Jurkat, Clone E6-1 (cell line): ENCODE data around the gene ANAPC16.
A peak's percentile ranks its signal among the peaks of the same experiment; 100 is the strongest.
"Not testable (repeated sequence)": the region's sequence is repeated elsewhere in the genome, so short reads cannot be mapped to it uniquely, and the experiment has no call there.

ENCODE experiments used
- DNase-seq: peaks from one replicate; pipeline ENCODE4 v3.0.0-alpha.2; 2011; ENCODE audit warnings: low read depth, low spot score
- H3K4me3 ChIP-seq: 2 replicates; pipeline ENCODE4 v1.5.1; 2011; ENCODE audit warnings: mild to moderate bottlenecking, low read length, control low read depth, moderate library complexity

ANAPC16 gene

DNA sequence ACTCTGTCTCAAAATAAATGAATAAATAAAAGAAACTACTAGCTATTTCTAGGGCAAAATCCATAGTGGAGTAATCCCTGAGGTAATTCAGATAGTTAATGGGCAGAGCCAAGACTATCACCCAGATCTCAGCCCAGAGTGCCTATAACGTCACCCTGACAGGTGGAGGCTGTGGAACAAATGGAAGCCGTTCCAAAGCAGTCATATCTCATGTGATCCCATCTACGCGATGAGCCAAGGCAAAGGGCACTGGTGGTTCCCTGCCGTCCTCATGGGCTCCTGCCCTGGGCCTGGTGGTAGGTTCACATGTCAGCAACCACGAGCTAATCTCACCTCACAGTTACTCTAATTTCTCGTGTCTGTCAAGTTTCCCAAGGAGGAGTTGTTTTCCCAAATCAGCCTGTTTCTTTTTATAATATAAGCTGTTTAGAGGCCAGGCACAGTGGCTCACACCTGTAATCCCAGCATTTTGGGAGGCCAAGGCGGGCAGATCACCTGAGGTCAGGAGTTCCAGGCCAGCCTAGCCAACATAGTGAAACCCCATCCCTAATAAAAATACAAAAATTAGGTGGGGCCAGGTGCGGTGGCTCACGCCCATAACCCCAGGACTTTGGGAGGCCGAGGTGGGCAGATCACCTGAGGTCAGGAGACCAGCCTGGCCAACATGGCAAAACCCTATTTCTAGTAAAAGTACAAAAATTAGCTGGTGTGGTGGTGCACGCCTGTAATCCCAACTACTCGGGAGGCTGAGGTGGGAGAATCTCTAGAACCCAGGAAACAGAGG lies 22.8 kb downstream of the ANAPC16 start:
- DNase-seq = no peak
- no peak overlapping the region for H3K4me3 ChIP-seq

DNA sequence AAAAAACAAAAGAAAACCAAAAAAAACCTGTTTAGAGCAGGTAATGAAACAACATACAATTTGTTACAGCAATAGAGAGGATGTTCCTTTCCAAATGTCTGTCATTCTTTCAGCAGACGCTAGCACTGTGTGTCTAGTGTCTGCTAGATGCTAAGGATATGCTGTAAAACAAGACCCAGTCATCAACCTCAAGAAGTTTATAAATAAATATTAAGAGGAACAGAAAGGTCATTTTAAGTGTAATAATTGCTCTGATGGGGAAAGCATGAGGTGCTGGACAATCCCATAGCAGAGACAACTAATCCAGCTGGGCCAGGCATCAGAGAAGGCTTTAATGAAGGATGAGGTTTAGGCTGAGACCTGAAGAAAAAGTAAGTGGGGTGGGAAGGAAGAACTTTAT lies 23.6 kb downstream of the ANAPC16 start:
- DNase-seq = no peak
- no peak overlapping the region for H3K4me3 ChIP-seq

DNA sequence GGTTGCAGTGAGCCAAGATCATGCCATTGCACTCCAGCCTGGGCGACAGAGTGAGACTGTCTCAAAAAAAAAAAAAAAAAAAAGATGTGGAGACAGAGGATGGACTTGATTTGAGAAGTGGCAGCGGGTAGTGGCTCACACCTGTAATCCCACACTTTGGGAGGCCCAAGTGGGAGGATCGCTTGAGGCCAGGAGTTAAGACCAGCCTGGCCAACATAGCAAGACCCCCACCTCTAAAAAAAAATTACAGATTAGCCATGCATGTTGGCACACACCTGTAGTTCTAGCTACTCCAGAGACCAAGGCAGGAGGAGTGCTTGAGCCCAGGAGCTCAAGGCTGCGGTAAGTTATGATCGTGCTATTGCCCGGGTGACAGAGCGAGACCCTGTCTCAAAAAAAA lies 24.6 kb downstream of the ANAPC16 start:
- DNase-seq = no peak
- H3K4me3 ChIP-seq = no peak overlapping the region

DNA sequence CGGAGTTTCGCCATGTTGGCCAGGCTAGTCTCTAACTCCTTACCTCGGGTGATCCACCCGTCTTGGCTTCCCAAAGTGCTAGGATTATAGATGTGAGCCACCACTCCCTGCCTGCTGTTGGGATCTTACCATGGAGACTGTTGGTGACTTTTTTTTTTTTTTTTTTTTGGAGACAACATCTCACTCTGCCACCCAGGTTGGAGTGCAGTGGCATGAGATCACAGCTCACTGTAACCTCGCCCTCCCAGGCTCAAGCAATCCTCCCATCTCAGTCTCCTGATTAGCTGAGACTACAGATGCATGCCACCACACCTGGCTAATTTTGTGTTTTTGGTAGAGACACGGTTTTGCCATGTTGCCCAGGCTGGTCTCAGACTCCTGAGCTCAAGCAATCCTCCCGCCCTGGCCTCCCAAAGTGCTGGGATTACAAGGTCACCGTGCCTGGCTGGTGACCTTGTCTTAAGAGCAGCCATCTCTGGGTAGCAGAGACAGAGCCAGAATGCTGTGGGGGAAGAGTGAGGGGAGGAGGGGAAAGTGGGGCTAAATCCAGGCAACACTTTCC lies 26.0 kb downstream of the ANAPC16 start:
- no peak overlapping the region for H3K4me3 ChIP-seq
- DNase-seq = no peak

DNA sequence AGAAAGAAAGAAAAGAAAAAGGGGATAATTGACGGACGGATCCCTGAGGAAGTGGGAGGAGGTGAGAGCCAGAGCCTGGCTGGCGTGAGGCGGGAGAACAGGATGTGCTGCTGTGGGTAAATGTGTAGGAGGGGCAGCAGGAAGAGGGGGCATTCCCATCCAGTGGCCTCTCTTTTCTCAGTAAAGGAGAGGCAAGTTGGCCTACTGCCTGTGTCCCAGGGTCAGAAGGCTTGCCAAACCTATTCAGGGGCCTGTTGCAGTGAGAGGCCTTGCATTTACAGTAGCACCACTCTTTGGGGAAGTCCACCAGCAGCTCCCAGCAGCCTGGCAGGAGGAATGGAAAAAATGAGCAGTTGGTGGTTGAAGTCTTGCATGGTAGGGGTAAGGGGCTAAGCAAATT lies 26.9 kb downstream of the ANAPC16 start:
- DNase-seq = no peak
- no peak overlapping the region for H3K4me3 ChIP-seq

DNA sequence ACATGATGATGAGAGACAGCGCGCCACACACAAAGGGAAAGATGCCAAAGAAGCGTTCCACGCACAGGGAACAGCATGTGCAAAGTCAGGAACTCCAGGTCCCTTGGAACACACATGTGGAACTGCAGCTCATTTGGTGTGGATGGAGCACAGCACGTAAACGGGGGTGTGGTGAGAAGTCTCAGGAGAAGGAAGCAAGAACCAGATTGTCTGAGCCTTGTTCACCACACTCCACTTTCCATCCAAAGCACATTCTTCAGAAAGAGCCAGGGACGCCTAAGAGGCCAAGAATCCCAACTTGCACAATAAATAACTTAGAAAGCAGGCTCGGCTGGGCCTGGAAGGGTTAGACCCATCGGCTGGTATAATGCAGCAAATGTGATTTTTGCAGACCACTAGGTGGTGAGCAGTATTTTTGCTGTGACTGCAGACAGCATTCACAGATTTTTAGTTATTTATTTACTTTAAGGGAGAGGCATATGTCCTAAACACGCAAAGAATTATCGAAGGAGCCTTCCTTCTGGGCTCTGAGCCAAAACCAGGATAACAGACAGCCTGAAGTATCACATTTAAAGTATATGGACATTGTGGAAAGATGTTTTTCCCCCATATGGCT lies 28.1 kb downstream of the ANAPC16 start:
- DNase-seq = peak; percentile 32
- no peak overlapping the region for H3K4me3 ChIP-seq

DNA sequence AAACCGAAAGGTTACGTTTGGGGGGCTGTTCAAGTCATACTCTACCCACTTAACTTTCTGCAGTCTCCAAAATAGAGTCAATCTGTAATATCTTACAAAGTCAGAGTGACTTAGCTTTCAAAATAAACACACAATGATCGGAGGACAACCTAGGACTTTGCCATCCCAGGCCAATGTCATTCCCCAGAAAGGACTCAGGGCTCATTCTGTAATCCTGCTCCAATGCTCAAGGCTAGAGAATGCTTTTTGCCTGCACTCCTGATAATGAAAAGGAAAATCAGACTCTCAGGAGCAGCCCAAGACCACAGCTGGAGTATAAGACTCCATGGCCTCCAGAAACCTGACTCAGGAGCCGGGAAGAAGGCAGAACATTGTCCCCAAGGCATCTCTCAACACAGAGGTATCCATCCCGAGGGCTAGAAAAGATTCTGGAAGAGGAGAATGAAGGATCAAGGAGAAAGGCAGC lies 28.8 kb downstream of the ANAPC16 start:
- no peak for DNase-seq
- no peak overlapping the region for H3K4me3 ChIP-seq

DNA sequence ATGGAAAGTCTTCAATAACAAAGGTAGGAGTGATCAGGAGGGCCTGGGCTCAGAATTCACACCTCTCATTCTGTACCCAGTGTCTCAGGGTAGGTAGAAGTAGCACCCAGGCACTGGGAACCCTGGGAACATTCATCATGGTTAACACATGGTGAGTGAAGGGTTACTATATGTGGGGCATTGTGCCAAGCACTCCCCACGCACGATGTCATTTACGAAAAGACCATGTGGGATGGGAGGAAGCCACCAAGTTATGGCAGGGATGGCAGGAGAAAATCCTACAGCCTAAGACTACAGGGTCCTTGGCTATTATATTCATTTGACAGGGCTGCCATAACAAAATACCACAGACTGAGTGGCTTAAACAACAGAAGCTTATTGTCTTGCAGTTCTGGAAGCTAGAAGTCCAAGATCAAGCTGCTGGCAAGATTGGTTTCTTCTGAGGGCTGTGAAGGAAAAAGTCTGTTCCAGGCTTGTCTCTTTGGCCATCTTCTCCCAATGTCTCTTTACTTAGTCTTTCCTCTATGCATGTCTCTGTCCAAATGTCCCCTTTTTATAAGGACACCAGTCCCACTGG lies 30.2 kb downstream of the ANAPC16 start:
- DNase-seq = no peak
- H3K4me3 ChIP-seq = no peak overlapping the region

DNA sequence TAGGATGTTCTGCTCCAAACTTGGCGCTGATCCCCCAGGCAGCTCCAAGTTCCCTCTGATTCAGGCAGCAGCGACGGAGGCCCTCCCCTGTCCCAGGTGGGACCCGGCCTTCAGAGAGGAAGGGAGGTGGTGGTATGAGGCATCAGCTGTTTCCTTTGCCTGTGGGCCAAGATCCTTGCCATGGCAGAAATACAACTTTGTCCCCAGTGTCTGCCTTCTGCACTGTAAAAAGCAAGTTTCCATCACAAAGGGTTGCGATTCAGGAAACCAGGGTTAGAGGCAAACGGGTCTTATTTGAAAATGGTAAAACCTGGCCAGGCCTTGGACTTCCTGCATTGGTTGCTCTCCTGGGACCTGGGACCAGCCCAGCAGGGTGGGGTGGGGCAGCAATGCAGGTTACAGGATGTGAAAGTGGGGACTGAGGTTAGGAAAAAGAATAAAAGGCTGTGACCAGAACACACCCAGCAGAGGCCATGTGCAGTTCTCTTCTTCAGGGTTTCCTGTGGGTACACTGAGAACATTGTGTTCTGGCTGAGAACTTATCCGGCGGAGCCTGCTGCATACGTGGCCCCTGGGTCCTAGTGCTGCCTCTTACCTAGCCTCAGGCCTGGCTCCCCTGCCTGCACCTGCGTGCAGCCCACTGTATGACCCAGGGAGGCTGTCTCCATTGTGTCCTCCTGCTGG lies 32.8 kb downstream of the ANAPC16 start:
- peak; percentile 95 for DNase-seq
- H3K4me3 ChIP-seq = peak overlapping the region; percentile 50

DNA sequence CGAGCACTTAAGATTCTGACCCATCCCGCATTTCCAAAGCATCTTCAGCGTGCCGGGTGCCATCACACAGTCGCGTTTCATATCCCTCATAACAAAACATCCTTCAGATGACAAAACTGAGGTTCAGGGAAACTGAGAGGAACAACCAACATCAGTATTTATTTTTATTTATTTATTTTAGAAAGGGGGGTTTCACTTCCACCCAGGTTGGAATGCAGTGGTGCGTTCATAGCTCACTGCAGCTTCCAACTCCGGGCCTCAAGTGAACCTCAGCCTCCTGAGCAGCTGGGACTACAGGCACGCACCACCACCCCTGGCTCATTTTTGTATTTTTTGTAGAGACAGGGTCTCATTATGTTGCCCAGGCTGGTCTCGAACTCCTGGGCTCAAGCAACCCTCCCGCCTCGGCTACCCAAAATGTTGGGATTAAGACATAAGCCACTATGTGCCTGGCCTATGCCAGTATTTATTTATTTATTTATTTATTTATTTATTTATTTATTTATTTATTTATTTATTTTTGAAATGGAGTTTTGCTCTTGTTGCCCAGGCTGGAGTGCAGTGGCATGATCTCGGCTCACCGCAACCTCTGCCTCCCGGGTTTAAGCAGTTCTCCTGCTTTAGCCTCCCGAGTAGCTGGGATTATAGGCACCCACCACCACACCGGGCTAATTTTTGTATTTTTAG lies 33.5 kb downstream of the ANAPC16 start:
- peak overlapping the region; percentile 50 for H3K4me3 ChIP-seq
- not testable (repeated sequence) for DNase-seq

DNA sequence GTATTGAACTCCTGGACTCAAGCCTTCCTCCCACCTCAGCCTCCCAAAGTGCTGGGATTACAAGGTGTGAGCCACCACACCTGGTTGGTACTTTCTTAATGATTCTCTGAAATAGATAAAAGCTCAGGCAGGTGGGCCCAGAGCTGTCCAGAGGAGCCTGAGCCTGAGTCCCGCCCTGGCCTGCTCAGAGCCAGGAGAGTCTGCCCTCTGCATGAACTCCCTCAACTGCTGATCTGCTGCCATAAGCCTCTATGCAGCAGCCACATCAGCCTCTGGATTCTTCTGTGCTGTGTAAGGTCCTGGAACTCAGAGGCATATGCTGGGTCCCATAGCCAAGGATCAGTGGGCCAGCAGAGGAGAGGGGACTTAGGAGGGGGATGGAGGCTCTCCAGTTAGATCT lies 34.9 kb downstream of the ANAPC16 start:
- no peak overlapping the region for H3K4me3 ChIP-seq
- no peak for DNase-seq

DNA sequence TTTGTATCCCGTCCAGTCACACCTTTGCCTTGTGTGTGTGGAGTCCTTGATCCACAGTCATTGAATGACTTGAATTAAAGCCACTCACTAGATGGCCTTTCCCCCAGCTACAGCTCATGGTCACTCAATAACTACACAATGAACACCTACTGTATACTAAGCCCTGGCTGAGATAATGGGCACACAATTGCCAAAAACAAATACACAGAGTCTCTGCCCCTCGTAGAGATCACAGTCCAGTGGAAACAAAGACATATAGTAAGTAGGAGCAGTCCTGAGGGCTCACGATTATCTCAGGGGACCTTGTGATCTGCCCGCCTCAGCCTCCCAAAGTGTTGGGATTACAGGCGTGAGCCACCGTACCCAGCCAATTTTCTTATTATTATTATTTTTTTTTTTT lies 35.8 kb downstream of the ANAPC16 start:
- H3K4me3 ChIP-seq = no peak overlapping the region
- no peak for DNase-seq

DNA sequence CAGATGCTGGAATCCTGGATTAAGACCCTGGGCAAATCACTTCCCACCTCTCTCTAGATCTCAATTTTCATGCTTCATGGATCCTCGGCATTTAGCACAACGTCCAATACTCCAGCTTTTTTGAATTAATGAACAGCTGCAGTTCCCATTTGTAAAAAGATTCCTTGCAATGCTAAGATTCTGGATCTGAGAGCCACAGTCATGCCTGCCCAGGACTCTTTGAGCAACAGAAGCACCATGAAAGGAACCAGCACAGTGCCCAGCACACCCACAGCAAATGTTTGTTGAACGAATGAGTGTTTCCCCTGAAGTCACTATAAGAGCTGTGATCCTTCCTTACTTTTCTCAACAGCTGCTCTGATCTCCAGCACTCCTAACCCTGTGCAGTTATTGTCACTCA lies 37.2 kb downstream of the ANAPC16 start:
- no peak for DNase-seq
- H3K4me3 ChIP-seq = no peak overlapping the region

DNA sequence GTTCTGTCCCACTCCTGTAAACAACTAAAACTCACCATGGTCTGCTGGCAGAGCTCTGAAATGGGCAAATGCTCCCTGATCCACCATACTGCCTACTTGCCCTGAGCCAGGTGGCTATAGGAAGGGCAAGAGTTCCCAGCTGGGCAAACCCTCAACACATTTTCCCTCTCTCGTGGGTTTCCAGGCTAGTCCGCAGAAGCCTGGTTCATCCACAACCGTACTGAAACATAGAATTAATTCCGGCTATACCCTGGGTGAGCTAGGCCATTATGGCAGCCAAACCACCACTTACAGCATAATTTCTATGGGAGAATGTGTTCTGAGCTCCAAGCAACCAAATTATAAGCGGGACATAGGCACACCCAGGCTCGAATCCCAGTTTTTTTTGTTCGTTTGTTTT lies 37.8 kb downstream of the ANAPC16 start:
- no peak for DNase-seq
- no peak overlapping the region for H3K4me3 ChIP-seq

DNA sequence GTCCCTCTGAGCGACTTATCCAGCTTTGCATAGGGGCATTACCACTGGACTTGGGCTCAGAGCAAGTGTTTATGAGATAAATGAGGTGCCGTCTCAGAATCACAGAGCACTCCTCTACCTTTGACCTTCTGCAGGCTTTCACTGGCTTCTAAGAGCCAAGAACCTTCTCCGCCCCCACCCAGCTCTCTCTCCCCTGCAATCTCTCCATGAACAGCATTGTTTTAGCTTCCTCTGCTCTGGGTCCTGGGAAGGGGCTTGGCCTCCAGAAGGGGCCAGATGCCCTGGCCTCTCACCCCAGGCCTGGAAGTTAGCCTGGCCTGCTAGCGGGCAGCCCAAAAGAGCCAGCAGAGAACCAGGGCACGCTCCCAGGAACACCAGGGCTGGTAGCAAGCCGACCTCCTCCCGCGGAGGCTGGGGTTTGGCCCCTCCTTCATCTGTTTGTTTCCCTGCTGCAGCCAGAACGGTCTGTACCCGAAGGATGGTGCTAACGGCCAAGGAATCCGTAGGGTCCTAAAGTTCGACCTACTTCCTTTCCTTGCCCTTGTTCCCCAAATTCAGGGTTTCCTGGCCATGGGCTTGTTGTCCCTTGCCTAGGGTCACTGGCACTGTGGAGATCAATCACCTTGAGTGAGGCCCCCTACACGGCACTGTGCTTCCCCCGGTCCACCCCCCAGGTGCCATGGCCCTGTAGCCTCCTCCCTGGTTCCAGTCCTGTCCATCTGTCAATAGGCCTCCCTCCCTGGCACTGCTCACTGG lies 39.2 kb downstream of the ANAPC16 start:
- no peak overlapping the region for H3K4me3 ChIP-seq
- no peak for DNase-seq

DNA sequence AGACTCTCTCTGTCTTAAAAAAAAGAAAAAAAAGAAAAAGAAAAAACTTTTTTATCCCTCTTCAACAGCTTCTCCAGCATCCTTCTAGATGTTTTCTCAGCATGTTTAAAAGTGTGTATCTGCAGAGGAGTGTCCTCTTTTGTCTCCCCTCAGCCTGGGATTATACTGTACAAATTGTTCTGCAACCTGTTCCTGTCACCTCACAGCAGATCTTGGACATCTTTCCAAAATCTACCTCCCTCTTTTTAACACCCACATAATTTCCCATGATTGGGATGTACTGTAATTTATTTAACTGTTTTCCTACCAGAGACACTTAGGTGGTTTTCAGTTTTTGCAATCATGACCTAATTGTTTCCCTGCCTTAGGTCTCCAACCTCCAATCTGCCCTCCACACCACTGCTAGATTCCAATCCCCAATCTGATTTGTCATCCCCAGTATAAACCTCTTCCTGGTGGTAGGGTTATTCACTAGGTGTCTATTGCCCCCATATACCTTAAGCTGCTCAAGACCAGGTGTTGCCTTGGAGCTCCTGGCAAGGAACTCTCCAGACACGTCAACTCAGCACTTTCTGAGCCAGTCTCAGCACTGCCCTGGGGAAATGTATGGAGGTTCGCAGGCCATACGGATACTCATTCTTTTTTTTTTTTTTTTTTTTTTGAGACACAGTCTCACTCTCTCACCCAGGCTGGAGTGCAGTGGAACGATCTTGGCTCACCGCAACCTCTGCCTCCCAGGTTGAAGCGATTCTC lies 40.3 kb downstream of the ANAPC16 start:
- DNase-seq = no peak

DNA sequence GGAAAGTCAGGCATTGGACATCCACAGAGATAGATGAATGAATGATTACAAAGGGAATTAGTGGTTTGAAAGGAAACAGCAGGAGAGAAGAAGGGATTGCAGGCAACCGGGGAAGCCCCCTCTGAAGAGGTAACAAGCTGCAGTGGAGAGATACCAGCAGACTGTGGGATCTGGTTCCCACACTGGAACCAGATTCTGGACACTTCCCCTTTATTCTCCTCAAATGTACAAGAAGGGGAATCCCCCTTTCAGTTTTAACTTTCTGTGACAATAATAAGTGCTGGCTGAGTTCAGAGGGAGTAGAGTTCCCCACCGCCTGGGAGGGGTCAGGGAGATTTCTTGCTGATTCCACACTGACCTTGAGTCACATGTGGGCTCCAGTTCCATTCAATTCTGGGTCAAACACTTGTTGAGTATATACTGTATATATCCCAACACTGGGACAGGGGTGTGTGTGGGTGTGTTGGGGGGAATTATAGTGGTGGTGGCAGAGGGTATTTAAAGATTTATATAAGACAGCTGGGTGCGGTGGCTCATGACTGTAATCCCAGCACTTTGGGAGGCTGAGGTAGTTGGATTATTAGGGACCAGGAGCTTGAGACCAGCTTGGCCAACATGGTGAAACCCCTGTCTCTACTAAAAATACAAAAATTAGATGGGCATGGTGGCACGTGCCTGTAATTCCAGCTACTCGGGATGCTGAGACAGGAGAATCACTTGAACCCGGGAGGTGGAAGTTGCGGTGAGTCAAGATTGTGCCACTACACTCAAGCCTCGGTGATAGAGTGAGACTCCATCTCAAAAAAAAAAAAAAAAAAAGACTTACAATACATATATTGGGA lies 41.5 kb downstream of the ANAPC16 start:
- no peak for DNase-seq
- no peak overlapping the region for H3K4me3 ChIP-seq

More for the DNA sequence above, 40.3 kb downstream of the ANAPC16 start:
- H3K4me3 ChIP-seq = no peak overlapping the region
